H9 (cell line): Measurements from ENCODE around the gene TRAPPC13. TPM values are rescaled to one million over a fixed set of nuclear protein-coding genes. Genes with fewer than 3 reads are reported as not detected.

Experiments
- DNase-seq: peaks from one replicate; pipeline ENCODE4 v3.0.0-alpha.2; 2017
- H2AFZ ChIP-seq: one replicate; pipeline ENCODE4 v1.6.1; 2013; ENCODE audit warnings: mild to moderate bottlenecking, low read length, control low read depth, moderate library complexity
- H2AK5ac ChIP-seq: 2 replicates; pipeline ENCODE4 v1.6.1; 2013; ENCODE audit warnings: low read length, control low read depth, mixed read lengths; ENCODE audit not compliant: insufficient read length
- H2BK120ac ChIP-seq: one replicate; pipeline ENCODE4 v1.6.1; 2013; ENCODE audit warnings: low read depth, mild to moderate bottlenecking, low read length, control low read depth, inconsistent platforms; ENCODE audit not compliant: poor library complexity, severe bottlenecking
- H2BK12ac ChIP-seq: 2 replicates; pipeline ENCODE4 v1.6.1; 2013; ENCODE audit warnings: low read length, control low read depth, mixed read lengths, low read depth; ENCODE audit not compliant: insufficient read length
- H2BK15ac ChIP-seq: 2 replicates; pipeline ENCODE4 v1.6.1; 2013; ENCODE audit warnings: low read depth, low read length, control low read depth
- H2BK20ac ChIP-seq: one replicate; pipeline ENCODE4 v1.6.1; 2013; ENCODE audit warnings: low read depth, mild to moderate bottlenecking, low read length, control low read depth, inconsistent platforms; ENCODE audit not compliant: poor library complexity, severe bottlenecking
- H2BK5ac ChIP-seq: 2 replicates; pipeline ENCODE4 v1.6.1; 2013; ENCODE audit warnings: low read length, control low read depth, mixed read lengths; ENCODE audit not compliant: insufficient read length
- H3K14ac ChIP-seq: 2 replicates; pipeline ENCODE4 v1.6.1; 2013; ENCODE audit warnings: low read length, control low read depth; ENCODE audit not compliant: insufficient read depth
- H3K18ac ChIP-seq: 2 replicates; pipeline ENCODE4 v1.6.1; 2013; ENCODE audit warnings: low read depth, mild to moderate bottlenecking, mixed read lengths, low read length, control low read depth; ENCODE audit not compliant: insufficient read length
- H3K23ac ChIP-seq: 2 replicates; pipeline ENCODE4 v1.6.1; 2013; ENCODE audit warnings: low read length, control low read depth, mixed read lengths, low read depth; ENCODE audit not compliant: insufficient read length
- H3K23me2 ChIP-seq: 2 replicates; pipeline ENCODE4 v1.6.1; 2013; ENCODE audit warnings: low read depth, mild to moderate bottlenecking, mixed read lengths, low read length, control low read depth; ENCODE audit not compliant: insufficient read length, poor library complexity, severe bottlenecking
- H3K27ac ChIP-seq: 2 replicates; pipeline ENCODE4 v1.5.1; 2013; ENCODE audit warnings: low read length, control low read depth, mixed read lengths, low read depth; ENCODE audit not compliant: insufficient read length
- H3K27me3 ChIP-seq: 2 replicates; pipeline ENCODE4 v1.6.1; 2013; ENCODE audit warnings: low read length, control low read depth, inconsistent platforms; ENCODE audit not compliant: insufficient read depth
- H3K4ac ChIP-seq: 2 replicates; pipeline ENCODE4 v1.6.1; 2013; ENCODE audit warnings: low read depth, mild to moderate bottlenecking, control low read depth, inconsistent platforms, low read length, moderate library complexity
- H3K4me1 ChIP-seq: 2 replicates; pipeline ENCODE4 v1.6.1; 2013; ENCODE audit warnings: low read length, control low read depth, inconsistent platforms; ENCODE audit not compliant: insufficient read depth
- H3K4me2 ChIP-seq: 2 replicates; pipeline ENCODE4 v1.6.1; 2013; ENCODE audit warnings: low read length, control low read depth, mixed read lengths; ENCODE audit not compliant: insufficient read length, insufficient read depth
- H3K56ac ChIP-seq: 2 replicates; pipeline ENCODE4 v1.6.1; 2013; ENCODE audit warnings: low read depth, mild to moderate bottlenecking, mixed read lengths, low read length, control low read depth; ENCODE audit not compliant: insufficient read length
- H3K79me1 ChIP-seq: 2 replicates; pipeline ENCODE4 v1.6.1; 2013; ENCODE audit warnings: low read depth, mild to moderate bottlenecking, moderate library complexity, low read length, control low read depth, inconsistent platforms; ENCODE audit not compliant: insufficient read depth, poor library complexity, severe bottlenecking
- H3K79me2 ChIP-seq: 2 replicates; pipeline ENCODE4 v1.6.1; 2013; ENCODE audit warnings: low read length, control low read depth, inconsistent platforms; ENCODE audit not compliant: insufficient read depth
- H3K9ac ChIP-seq: 2 replicates; pipeline ENCODE4 v1.6.1; 2013; ENCODE audit warnings: low read length, control low read depth, mixed read lengths; ENCODE audit not compliant: insufficient read length; ENCODE audit errors: extremely low read depth
- H3K9me3 ChIP-seq: one replicate; pipeline ENCODE4 v1.6.1; 2013; ENCODE audit warnings: low read depth, low read length, inconsistent platforms; ENCODE audit not compliant: control insufficient read depth
- H3T11ph ChIP-seq: one replicate; pipeline ENCODE4 v1.6.1; 2013; ENCODE audit warnings: mild to moderate bottlenecking, low read length, control low read depth, inconsistent platforms
- H4K20me1 ChIP-seq: one replicate; pipeline ENCODE4 v1.6.1; 2013; ENCODE audit not compliant: control insufficient read depth, insufficient read length, insufficient read depth
- H4K5ac ChIP-seq: 2 replicates; pipeline ENCODE4 v1.6.1; 2013; ENCODE audit warnings: low read depth, mild to moderate bottlenecking, mixed read lengths, low read length, control low read depth; ENCODE audit not compliant: insufficient read length
- H4K8ac ChIP-seq: replicated peaks from 2 replicates; pipeline ENCODE4 v1.6.1; 2013; ENCODE audit warnings: low read length, control low read depth, mixed read lengths, low read depth; ENCODE audit not compliant: insufficient read length
- H4K91ac ChIP-seq: 2 replicates; pipeline ENCODE4 v1.6.1; 2013; ENCODE audit warnings: low read depth, mild to moderate bottlenecking, moderate library complexity, mixed read lengths, low read length, control low read depth; ENCODE audit not compliant: insufficient read length
- H3K27ac Mint-ChIP-seq, 3 experiments: 2 replicates in 2 of 3; 3 replicates in 1 of 3; pipeline ENCODE4 v1.8.0; 2020 to 2021; ENCODE audit warnings: mixed read lengths in 3 of 3, mild to moderate bottlenecking in 1 of 3, moderate library complexity in 1 of 3
- H3K27me3 Mint-ChIP-seq: 2 replicates; pipeline ENCODE4 v1.8.0; 2021; ENCODE audit warnings: low read depth, mild to moderate bottlenecking, moderate library complexity, mixed read lengths
- H3K36me3 Mint-ChIP-seq, 3 experiments: 2 replicates in 2 of 3; 3 replicates in 1 of 3; pipeline ENCODE4 v1.8.0; 2020 to 2021; ENCODE audit warnings: low read depth in 3 of 3, mixed read lengths in 3 of 3; ENCODE audit not compliant: insufficient read depth in 1 of 3
- H3K4me1 Mint-ChIP-seq, 2 experiments: 2 replicates each; pipeline ENCODE4 v1.8.0; 2020; ENCODE audit warnings: mixed read lengths in 2 of 2
- H3K4me3 Mint-ChIP-seq, 2 experiments: 2 replicates in 1 of 2; 3 replicates in 1 of 2; pipeline ENCODE4 v1.8.0; 2020 to 2021; ENCODE audit warnings: mild to moderate bottlenecking in 2 of 2, mixed read lengths in 2 of 2, moderate library complexity in 1 of 2
- H3K9me3 Mint-ChIP-seq, 2 experiments: 2 replicates in 1 of 2; 3 replicates in 1 of 2; pipeline ENCODE4 v1.8.0; 2020; ENCODE audit warnings: mild to moderate bottlenecking in 2 of 2, mixed read lengths in 2 of 2, moderate library complexity in 1 of 2
- CTCF ChIP-seq: fragments of 200-600 bp; sonication (generic); conservative IDR thresholded peaks from 3 replicates; pipeline ENCODE4 v1.8.0; 2021; ENCODE audit warnings: antibody characterized with exemption, mild to moderate bottlenecking
- WGBS: extraction: QIAGEN DNeasy Blood & Tissue Kit; methylation state at CpG from one replicate; pipeline ENCODE4 v1.1.7; 2013; ENCODE audit warnings: missing lambda C conversion rate, low lambda C conversion rate, mixed read lengths; ENCODE audit not compliant: insufficient read length; ENCODE audit errors: extremely low coverage; 5-methylcytosine and 5-hydroxymethylcytosine counted together
- total RNA-seq: library from RNA; stranded (reverse); gene quantifications from 2 replicates; pipeline ENCODE4 v1.2.1, GENCODE V29; 2021

The TRAPPC13 gene
- total RNA-seq, 1 experiment from 2014 or later = 16.7 TPM

DNA sequence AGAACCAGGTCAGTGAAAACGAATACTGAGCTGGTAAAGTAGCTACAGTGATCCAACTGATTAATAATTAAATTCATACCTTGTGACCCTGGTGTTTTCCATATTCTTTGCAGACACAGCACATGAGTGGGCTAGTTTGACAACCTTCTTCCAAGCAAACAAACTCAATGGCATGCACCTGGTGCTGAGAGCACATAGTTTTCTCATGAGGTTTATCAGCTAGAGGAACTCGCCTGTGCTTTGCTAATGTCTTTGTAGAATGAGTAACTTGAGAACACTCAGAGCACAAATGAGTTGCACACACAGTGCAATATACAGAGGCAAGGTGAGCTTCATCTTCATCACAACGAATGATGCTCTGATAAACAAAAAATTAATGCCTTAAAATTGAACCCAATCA, 13.3 kb upstream of the TRAPPC13 start:
- no peak overlapping the region for H4K91ac ChIP-seq
- no peak overlapping the region for H3K56ac ChIP-seq
- no peaks in the 10 kb centered on the region for H4K20me1 ChIP-seq
- no peak overlapping the region for H3T11ph ChIP-seq
- no peak overlapping the region for H2BK120ac ChIP-seq
- H3K14ac ChIP-seq = no peak overlapping the region
- no peak overlapping the region for H4K5ac ChIP-seq
- H3K4me2 ChIP-seq = no peak overlapping the region
- no peaks in the 10 kb centered on the region for H3K4me1 ChIP-seq
- no peak for TF ChIP-seq CTCF
- no peaks in the 10 kb centered on the region for H3K27me3 ChIP-seq
- H3K27ac ChIP-seq = no peak overlapping the region
- no peaks in the 10 kb centered on the region for H3K23me2 ChIP-seq
- no peak overlapping the region for H3K9ac ChIP-seq
- H2AFZ ChIP-seq = no peak overlapping the region
- no peak overlapping the region for H3K27ac Mint-ChIP-seq
- H2BK15ac ChIP-seq = no peak overlapping the region
- no peaks in the 10 kb centered on the region for H3K9me3 ChIP-seq
- no peaks in the 10 kb centered on the region for H3K4me1 Mint-ChIP-seq
- peaks cover 7 to 50% (median 37%) of the 10 kb centered on the region in 3 experiments; a peak in 6 of 7 replicates for H3K36me3 Mint-ChIP-seq
- no peaks in the 10 kb centered on the region for H3K9me3 Mint-ChIP-seq
- H3K79me2 ChIP-seq = no peaks in the 10 kb centered on the region
- H3K4ac ChIP-seq = no peak overlapping the region
- no CpG with 5 or more reads among the region's 3 CpGs for WGBS
- no peak for DNase-seq
- H2BK5ac ChIP-seq = no peak overlapping the region
- H3K23ac ChIP-seq = no peak overlapping the region
- no peak overlapping the region for H2AK5ac ChIP-seq
- no peak overlapping the region for H3K4me3 Mint-ChIP-seq
- no peak overlapping the region for H4K8ac ChIP-seq
- H2BK20ac ChIP-seq = no peak overlapping the region
- no peak overlapping the region for H3K18ac ChIP-seq
- H3K79me1 ChIP-seq = no peaks in the 10 kb centered on the region
- no peak overlapping the region for H2BK12ac ChIP-seq
- H3K27me3 Mint-ChIP-seq = no peaks in the 10 kb centered on the region
